HepG2 (cell line): ENCODE measurements around the gene PIP5K1C. TPM values are rescaled to one million over a fixed set of nuclear protein-coding genes. Genes with fewer than 3 reads are reported as not detected.
A peak's percentile ranks its signal among the peaks of the same experiment; 100 is the strongest.

Experiments
- BRD4 ChIP-seq: sonication (generic); formaldehyde crosslinking; IDR thresholded peaks from 2 replicates; pipeline ENCODE4 v1.4.0; 2020; ENCODE audit warnings: missing genetic modification reagents
- GABPB1 ChIP-seq: IDR thresholded peaks from 2 replicates; pipeline ENCODE4 v1.6.1; 2016; ENCODE audit warnings: mild to moderate bottlenecking, missing genetic modification reagents, moderate library complexity, missing compliant biosample characterization
- GTF2F1 ChIP-seq: fragments of 150-350 bp; IDR thresholded peaks from 2 replicates; pipeline ENCODE4 v1.6.1; 2014; ENCODE audit warnings: low read length
- KLF13 ChIP-seq: sonication (generic); formaldehyde crosslinking; IDR thresholded peaks from 2 replicates; pipeline ENCODE4 v1.4.0; 2020; ENCODE audit warnings: mild to moderate bottlenecking, missing genetic modification reagents
- MTA3 ChIP-seq: sonication (generic); formaldehyde crosslinking; IDR thresholded peaks from 2 replicates; pipeline ENCODE4 v1.4.0; 2020; ENCODE audit warnings: missing genetic modification reagents
- NR2C2 ChIP-seq: sonication (generic); formaldehyde crosslinking; IDR thresholded peaks from 2 replicates; pipeline ENCODE4 v1.4.0; 2020; ENCODE audit warnings: missing genetic modification reagents, mild to moderate bottlenecking, moderate library complexity, borderline replicate concordance
- PAWR ChIP-seq: sonication (generic); formaldehyde crosslinking; IDR thresholded peaks from 2 replicates; pipeline ENCODE4 v1.4.0; 2020; ENCODE audit warnings: missing genetic modification reagents, mild to moderate bottlenecking, borderline replicate concordance
- RFXAP ChIP-seq: sonication (generic); formaldehyde crosslinking; IDR thresholded peaks from 2 replicates; pipeline ENCODE4 v1.4.0; 2020; ENCODE audit warnings: missing genetic modification reagents, borderline replicate concordance
- SSRP1 ChIP-seq: IDR thresholded peaks from 2 replicates; pipeline ENCODE4 v1.6.1; 2016; ENCODE audit warnings: control low read depth
- ZNF317 ChIP-seq: sonication (generic); formaldehyde crosslinking; IDR thresholded peaks from 2 replicates; pipeline ENCODE4 v1.5.0; 2020; ENCODE audit warnings: mild to moderate bottlenecking, missing genetic modification reagents
- ZNF747 ChIP-seq: sonication (generic); formaldehyde crosslinking; IDR thresholded peaks from 2 replicates; pipeline ENCODE4 v1.8.1; 2023; ENCODE audit warnings: missing genetic modification reagents, mild to moderate bottlenecking, borderline replicate concordance
- ZSCAN12 ChIP-seq: sonication (generic); formaldehyde crosslinking; IDR thresholded peaks from 2 replicates; pipeline ENCODE4 v1.9.0; 2021; ENCODE audit warnings: mild to moderate bottlenecking, missing genetic modification reagents
- ZXDC ChIP-seq: sonication (generic); formaldehyde crosslinking; IDR thresholded peaks from 2 replicates; pipeline ENCODE4 v1.5.0; 2020; ENCODE audit warnings: mild to moderate bottlenecking, missing genetic modification reagents
- polyA plus RNA-seq, 8 experiments: library from polyadenylated mRNA; depleted of rRNA in 3 of 8; stranded (reverse) in 7 of 8; unstranded in 1 of 8; fragments of >200 nt; fragmentation: Illumina TruSeq in 4 of 8; extraction: Trizol in 4 of 8; gene quantifications; 2 replicates each; pipeline versions ENCODE4 v1.2.1 to v1.2.3, GENCODE V29; 2011 to 2016; ENCODE audit warnings: low read depth in 4 of 8, missing spikeins in 1 of 8, mixed read lengths in 1 of 8; ENCODE audit not compliant: insufficient read depth in 1 of 8
- total RNA-seq, 5 experiments: library from RNA; depleted of rRNA; stranded (reverse); fragments of >200 nt; fragmentation: Illumina TruSeq; extraction: Trizol; gene quantifications; 2 replicates each; pipeline ENCODE4 v1.2.3, GENCODE V29; 2016; ENCODE audit warnings: low read depth in 1 of 5
- TF ChIP-seq, protein P1 (sequence below): sonication (generic); formaldehyde crosslinking; IDR thresholded peaks from one replicate; pipeline ENCODE4 v1.5.1; 2020; ENCODE audit warnings: mild to moderate bottlenecking, missing genetic modification reagents; ENCODE audit errors: not compliant biosample characterization
- TF ChIP-seq, protein P2 (sequence below): sonication (generic); formaldehyde crosslinking; IDR thresholded peaks from 2 replicates; pipeline ENCODE4 v1.8.0; 2022; ENCODE audit warnings: low read depth, missing genetic modification reagents

Gene PIP5K1C
- total and polyA plus RNA-seq, 2 of the 13 experiments (the other 11 are each of a cell fraction or from before 2014, with no cell fraction given) = 3.6 to 4.3 TPM

DNA sequence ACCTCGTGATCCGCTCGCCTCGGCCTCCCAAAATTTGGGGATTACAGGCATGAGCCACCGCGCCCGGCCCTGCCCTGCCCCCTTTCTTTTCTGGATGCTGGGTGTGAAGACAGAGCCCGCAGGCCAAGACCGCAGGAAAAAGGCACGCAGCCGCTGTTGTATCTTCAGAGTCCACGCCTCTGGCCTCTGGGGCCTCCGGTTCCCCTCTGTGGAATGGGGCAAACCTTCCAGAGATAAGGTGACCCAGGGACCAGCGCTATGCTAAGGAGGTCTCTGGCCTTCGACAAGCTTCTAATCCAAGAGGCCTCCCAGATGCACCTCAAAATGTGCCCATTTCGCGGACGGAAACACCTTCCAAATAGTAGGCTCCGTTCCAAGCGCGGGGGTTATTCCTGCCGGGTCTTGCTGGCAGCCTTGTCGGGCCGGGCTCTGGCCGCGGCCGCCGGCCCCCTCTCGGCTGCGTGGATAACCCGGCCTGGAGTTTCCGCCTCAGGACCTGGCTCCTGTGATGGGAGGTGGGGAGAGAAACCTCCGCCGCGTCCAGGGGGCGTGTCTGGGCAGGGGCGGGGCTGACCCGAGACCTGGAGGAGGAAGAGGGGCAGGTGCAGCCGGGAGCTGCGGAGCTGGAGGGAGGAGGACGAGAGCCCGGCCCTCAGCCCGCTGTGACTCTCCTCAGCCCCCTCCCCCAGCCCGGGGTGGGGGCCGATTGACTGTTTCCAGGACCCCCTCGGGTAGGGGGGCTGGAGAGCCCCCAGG, 21.0 kb upstream of the PIP5K1C start (continued):
- TF ChIP-seq, protein P1, sequence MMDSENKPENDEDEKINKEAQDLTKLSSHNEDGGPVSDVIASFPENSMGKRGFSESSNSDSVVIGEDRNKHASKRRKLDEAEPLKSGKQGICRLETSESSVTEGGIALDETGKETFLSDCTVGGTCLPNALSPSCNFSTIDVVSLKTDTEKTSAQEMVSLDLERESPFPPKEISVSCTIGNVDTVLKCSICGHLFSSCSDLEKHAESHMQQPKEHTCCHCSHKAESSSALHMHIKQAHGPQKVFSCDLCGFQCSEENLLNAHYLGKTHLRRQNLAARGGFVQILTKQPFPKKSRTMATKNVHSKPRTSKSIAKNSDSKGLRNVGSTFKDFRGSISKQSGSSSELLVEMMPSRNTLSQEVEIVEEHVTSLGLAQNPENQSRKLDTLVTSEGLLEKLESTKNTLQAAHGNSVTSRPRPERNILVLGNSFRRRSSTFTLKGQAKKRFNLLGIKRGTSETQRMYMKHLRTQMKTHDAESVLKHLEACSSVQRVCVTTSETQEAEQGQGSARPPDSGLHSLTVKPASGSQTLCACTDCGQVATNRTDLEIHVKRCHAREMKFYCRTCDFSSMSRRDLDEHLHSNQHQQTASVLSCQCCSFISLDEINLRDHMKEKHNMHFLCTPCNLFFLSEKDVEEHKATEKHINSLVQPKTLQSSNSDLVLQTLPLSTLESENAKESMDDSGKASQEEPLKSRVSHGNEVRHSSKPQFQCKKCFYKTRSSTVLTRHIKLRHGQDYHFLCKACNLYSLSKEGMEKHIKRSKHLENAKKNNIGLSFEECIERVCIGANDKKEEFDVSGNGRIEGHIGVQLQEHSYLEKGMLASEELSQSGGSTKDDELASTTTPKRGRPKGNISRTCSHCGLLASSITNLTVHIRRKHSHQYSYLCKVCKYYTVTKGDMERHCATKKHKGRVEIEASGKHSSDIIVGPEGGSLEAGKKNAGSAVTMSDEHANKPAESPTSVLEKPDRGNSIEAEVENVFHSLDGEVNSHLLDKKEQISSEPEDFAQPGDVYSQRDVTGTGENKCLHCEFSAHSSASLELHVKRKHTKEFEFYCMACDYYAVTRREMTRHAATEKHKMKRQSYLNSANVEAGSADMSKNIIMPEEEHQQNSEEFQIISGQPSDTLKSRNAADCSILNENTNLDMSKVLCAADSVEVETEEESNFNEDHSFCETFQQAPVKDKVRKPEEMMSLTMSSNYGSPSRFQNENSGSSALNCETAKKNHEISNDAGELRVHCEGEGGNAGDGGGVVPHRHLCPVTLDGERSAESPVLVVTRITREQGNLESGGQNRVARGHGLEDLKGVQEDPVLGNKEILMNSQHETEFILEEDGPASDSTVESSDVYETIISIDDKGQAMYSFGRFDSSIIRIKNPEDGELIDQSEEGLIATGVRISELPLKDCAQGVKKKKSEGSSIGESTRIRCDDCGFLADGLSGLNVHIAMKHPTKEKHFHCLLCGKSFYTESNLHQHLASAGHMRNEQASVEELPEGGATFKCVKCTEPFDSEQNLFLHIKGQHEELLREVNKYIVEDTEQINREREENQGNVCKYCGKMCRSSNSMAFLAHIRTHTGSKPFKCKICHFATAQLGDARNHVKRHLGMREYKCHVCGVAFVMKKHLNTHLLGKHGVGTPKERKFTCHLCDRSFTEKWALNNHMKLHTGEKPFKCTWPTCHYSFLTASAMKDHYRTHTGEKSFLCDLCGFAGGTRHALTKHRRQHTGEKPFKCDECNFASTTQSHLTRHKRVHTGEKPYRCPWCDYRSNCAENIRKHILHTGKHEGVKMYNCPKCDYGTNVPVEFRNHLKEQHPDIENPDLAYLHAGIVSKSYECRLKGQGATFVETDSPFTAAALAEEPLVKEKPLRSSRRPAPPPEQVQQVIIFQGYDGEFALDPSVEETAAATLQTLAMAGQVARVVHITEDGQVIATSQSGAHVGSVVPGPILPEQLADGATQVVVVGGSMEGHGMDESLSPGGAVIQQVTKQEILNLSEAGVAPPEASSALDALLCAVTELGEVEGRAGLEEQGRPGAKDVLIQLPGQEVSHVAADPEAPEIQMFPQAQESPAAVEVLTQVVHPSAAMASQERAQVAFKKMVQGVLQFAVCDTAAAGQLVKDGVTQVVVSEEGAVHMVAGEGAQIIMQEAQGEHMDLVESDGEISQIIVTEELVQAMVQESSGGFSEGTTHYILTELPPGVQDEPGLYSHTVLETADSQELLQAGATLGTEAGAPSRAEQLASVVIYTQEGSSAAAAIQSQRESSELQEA = no peak
- TF ChIP-seq BRD4 (CRISPR knock-in tag) = no peak
- TF ChIP-seq KLF13 (CRISPR knock-in tag) = no peak
- TF ChIP-seq GTF2F1 = no peak
- no peak for TF ChIP-seq PAWR
- TF ChIP-seq ZSCAN12 (CRISPR knock-in tag) = no peak
- TF ChIP-seq NR2C2 (CRISPR knock-in tag) = no peak; the same call in 1 of the 2 replicates
- TF ChIP-seq, protein P2, sequence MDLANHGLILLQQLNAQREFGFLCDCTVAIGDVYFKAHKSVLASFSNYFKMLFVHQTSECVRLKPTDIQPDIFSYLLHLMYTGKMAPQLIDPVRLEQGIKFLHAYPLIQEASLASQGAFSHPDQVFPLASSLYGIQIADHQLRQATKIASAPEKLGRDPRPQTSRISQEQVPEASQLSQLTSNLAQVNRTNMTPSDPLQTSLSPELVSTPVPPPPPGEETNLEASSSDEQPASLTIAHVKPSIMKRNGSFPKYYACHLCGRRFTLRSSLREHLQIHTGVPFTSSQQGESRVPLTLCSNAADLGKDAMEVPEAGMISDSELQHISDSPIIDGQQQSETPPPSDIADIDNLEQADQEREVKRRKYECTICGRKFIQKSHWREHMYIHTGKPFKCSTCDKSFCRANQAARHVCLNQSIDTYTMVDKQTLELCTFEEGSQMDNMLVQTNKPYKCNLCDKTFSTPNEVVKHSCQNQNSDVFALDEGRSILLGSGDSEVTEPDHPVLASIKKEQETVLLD = no peak
- 0 out of 2 replicates have a peak, but pooled peaks have one; percentile 41 for TF ChIP-seq SSRP1 (CRISPR knock-in tag)
- TF ChIP-seq RFXAP (CRISPR knock-in tag) = 0 out of 2 replicates have a peak, but pooled peaks have one; percentile 60
- TF ChIP-seq MTA3 = no peak
- no peak for TF ChIP-seq ZNF317
- TF ChIP-seq GABPB1 (CRISPR knock-in tag) = peak; percentile 66; the same call in 1 of the 2 replicates
- no peak for TF ChIP-seq ZXDC (CRISPR knock-in tag)
- TF ChIP-seq ZNF747 = no peak
